HEK293 (cell line): ENCODE data around the gene KDM2B.

ENCODE experiments used
- CTCF ChIA-PET: fragments of 350-600 bp; formaldehyde crosslinking; extraction: SDS; loops from one replicate; lab custom pipeline; 2021; ENCODE audit warnings: antibody characterized with exemption; lab: Yijun Ruan, JAX
- POLR2A ChIA-PET: fragments of 300-600 bp; formaldehyde crosslinking; extraction: SDS; loops from one replicate; lab custom pipeline; 2020; ENCODE audit warnings: antibody characterized with exemption, inconsistent platforms; lab: Yijun Ruan, JAX
- H3K27ac ChIP-seq: fragments of 200-500 bp; sonication (Bioruptor generic); 2 replicates; pipeline ENCODE4 v1.5.1; 2014; ENCODE audit warnings: low read depth, low read length, control low read depth, inconsistent platforms; ENCODE audit errors: extremely low read depth
- H3K36me3 ChIP-seq, 2 experiments: fragments of 200-500 bp in 1 of 2; sonication (Bioruptor generic) in 1 of 2; 1 replicate in 1 of 2; 2 replicates in 1 of 2; pipeline ENCODE4 v1.5.1; 2014 to 2017; ENCODE audit warnings: inconsistent platforms in 2 of 2, low read length in 2 of 2; ENCODE audit not compliant: control insufficient read depth in 2 of 2, insufficient read depth in 1 of 2
- H3K4me1 ChIP-seq: fragments of 200-500 bp; sonication (Bioruptor generic); 2 replicates; pipeline ENCODE4 v1.5.1; 2014; ENCODE audit warnings: mild to moderate bottlenecking, low read length, inconsistent platforms; ENCODE audit not compliant: control insufficient read depth, insufficient read depth
- H3K4me3 ChIP-seq: 2 replicates; pipeline ENCODE4 v1.5.1; 2011; ENCODE audit warnings: low read depth, mild to moderate bottlenecking, control low read depth, low read length, moderate library complexity
- H3K9me3 ChIP-seq: fragments of 200-500 bp; sonication (Bioruptor generic); 2 replicates; pipeline ENCODE4 v1.5.1; 2014; ENCODE audit warnings: low read depth, low read length, inconsistent platforms; ENCODE audit not compliant: control insufficient read depth, insufficient read depth
- GLI4 ChIP-seq: fragments of 450-650 bp; formaldehyde crosslinking; IDR thresholded peaks from 2 replicates; pipeline ENCODE4 v1.5.1; 2016; ENCODE audit warnings: missing biosample characterization, missing genetic modification characterization
- KLF7 ChIP-seq: fragments of 450-650 bp; formaldehyde crosslinking; IDR thresholded peaks from 2 replicates; pipeline ENCODE4 v1.5.1; 2016; ENCODE audit warnings: missing biosample characterization, missing genetic modification characterization, borderline replicate concordance
- MZF1 ChIP-seq: fragments of 450-650 bp; formaldehyde crosslinking; IDR thresholded peaks from 2 replicates; pipeline ENCODE4 v1.5.1; 2017; ENCODE audit warnings: missing biosample characterization, missing genetic modification characterization, borderline replicate concordance
- OSR2 ChIP-seq: fragments of 450-650 bp; formaldehyde crosslinking; IDR thresholded peaks from 2 replicates; pipeline ENCODE4 v1.5.1; 2016; ENCODE audit warnings: missing biosample characterization, missing genetic modification characterization
- PRDM6 ChIP-seq: fragments of 450-650 bp; formaldehyde crosslinking; IDR thresholded peaks from 2 replicates; pipeline ENCODE4 v1.5.1; 2017; ENCODE audit warnings: missing biosample characterization, missing genetic modification characterization
- REPIN1 ChIP-seq: fragments of 450-650 bp; formaldehyde crosslinking; IDR thresholded peaks from 2 replicates; pipeline ENCODE4 v1.5.1; 2017; ENCODE audit warnings: missing biosample characterization, missing genetic modification characterization, low read depth
- SCRT2 ChIP-seq: fragments of 450-650 bp; formaldehyde crosslinking; IDR thresholded peaks from 2 replicates; pipeline ENCODE4 v1.5.1; 2016; ENCODE audit warnings: missing biosample characterization, missing genetic modification characterization
- ZBTB49 ChIP-seq: fragments of 450-650 bp; formaldehyde crosslinking; IDR thresholded peaks from 2 replicates; pipeline ENCODE4 v1.5.1; 2016; ENCODE audit warnings: missing biosample characterization, missing genetic modification characterization, low read depth
- ZNF112 ChIP-seq: fragments of 450-650 bp; formaldehyde crosslinking; IDR thresholded peaks from 2 replicates; pipeline ENCODE4 v1.5.0; 2017; ENCODE audit warnings: missing biosample characterization, missing genetic modification characterization
- ZNF174 ChIP-seq: fragments of 450-650 bp; formaldehyde crosslinking; IDR thresholded peaks from 2 replicates; pipeline ENCODE4 v1.5.0; 2017; ENCODE audit warnings: missing biosample characterization, mild to moderate bottlenecking, missing genetic modification characterization
- ZNF175 ChIP-seq: fragments of 450-650 bp; formaldehyde crosslinking; IDR thresholded peaks from 2 replicates; pipeline ENCODE4 v1.5.1; 2016; ENCODE audit warnings: missing biosample characterization, missing genetic modification characterization
- ZNF248 ChIP-seq: fragments of 450-650 bp; formaldehyde crosslinking; IDR thresholded peaks from 2 replicates; pipeline ENCODE4 v1.5.1; 2017; ENCODE audit warnings: missing biosample characterization, missing genetic modification characterization
- ZNF266 ChIP-seq: fragments of 450-650 bp; formaldehyde crosslinking; IDR thresholded peaks from 2 replicates; pipeline ENCODE4 v1.5.1; 2016; ENCODE audit warnings: missing biosample characterization, missing genetic modification characterization, low read depth
- ZNF362 ChIP-seq: fragments of 450-650 bp; formaldehyde crosslinking; IDR thresholded peaks from 2 replicates; pipeline ENCODE4 v1.5.1; 2016; ENCODE audit warnings: missing biosample characterization, missing genetic modification characterization
- ZNF510 ChIP-seq: fragments of 450-650 bp; formaldehyde crosslinking; IDR thresholded peaks from 2 replicates; pipeline ENCODE4 v1.5.1; 2018; ENCODE audit warnings: mild to moderate bottlenecking, missing genetic modification characterization, missing biosample characterization; ENCODE audit not compliant: insufficient replicate concordance
- ZNF514 ChIP-seq: fragments of 450-650 bp; formaldehyde crosslinking; IDR thresholded peaks from 2 replicates; pipeline ENCODE4 v1.5.1; 2016; ENCODE audit warnings: missing biosample characterization, missing genetic modification characterization
- ZNF521 ChIP-seq: fragments of 450-650 bp; formaldehyde crosslinking; IDR thresholded peaks from 2 replicates; pipeline ENCODE4 v1.5.1; 2017; ENCODE audit warnings: missing biosample characterization, mild to moderate bottlenecking, missing genetic modification characterization
- ZNF701 ChIP-seq: fragments of 450-650 bp; formaldehyde crosslinking; IDR thresholded peaks from 2 replicates; pipeline ENCODE4 v1.5.1; 2016; ENCODE audit warnings: missing biosample characterization, missing genetic modification characterization
- ZNF776 ChIP-seq: fragments of 450-650 bp; formaldehyde crosslinking; IDR thresholded peaks from 2 replicates; pipeline ENCODE4 v1.5.0; 2017; ENCODE audit warnings: missing biosample characterization, missing genetic modification characterization, borderline replicate concordance
- TF ChIP-seq, protein P1 (sequence below): fragments of 450-650 bp; formaldehyde crosslinking; IDR thresholded peaks from 2 replicates; pipeline ENCODE4 v1.5.1; 2016; ENCODE audit warnings: missing biosample characterization, missing genetic modification characterization
- TF ChIP-seq, protein P2 (sequence below): fragments of 450-650 bp; formaldehyde crosslinking; IDR thresholded peaks from 2 replicates; pipeline ENCODE4 v1.5.1; 2016; ENCODE audit warnings: missing biosample characterization, missing genetic modification characterization, low read depth

Gene KDM2B

GRCh38 chr12:121398355-121398754 lies 182.5 kb downstream of the KDM2B start (continued):
- TF ChIP-seq ZNF510 (tag by site-specific recombination) (no peak), ZNF266 (tag by site-specific recombination) (no peak), GLI4 (tag by site-specific recombination) (no peak)
- TF ChIP-seq, protein P1, sequence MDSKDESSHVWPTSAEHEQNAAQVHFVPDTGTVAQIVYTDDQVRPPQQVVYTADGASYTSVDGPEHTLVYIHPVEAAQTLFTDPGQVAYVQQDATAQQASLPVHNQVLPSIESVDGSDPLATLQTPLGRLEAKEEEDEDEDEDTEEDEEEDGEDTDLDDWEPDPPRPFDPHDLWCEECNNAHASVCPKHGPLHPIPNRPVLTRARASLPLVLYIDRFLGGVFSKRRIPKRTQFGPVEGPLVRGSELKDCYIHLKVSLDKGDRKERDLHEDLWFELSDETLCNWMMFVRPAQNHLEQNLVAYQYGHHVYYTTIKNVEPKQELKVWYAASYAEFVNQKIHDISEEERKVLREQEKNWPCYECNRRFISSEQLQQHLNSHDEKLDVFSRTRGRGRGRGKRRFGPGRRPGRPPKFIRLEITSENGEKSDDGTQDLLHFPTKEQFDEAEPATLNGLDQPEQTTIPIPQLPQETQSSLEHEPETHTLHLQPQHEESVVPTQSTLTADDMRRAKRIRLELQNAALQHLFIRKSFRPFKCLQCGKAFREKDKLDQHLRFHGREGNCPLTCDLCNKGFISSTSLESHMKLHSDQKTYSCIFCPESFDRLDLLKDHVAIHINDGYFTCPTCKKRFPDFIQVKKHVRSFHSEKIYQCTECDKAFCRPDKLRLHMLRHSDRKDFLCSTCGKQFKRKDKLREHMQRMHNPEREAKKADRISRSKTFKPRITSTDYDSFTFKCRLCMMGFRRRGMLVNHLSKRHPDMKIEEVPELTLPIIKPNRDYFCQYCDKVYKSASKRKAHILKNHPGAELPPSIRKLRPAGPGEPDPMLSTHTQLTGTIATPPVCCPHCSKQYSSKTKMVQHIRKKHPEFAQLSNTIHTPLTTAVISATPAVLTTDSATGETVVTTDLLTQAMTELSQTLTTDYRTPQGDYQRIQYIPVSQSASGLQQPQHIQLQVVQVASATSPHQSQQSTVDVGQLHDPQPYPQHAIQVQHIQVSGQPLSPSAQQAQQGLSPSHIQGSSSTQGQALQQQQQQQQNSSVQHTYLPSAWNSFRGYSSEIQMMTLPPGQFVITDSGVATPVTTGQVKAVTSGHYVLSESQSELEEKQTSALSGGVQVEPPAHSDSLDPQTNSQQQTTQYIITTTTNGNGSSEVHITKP (tag by site-specific recombination): no peak

GRCh38 chr12:121397521-121397920 lies 183.3 kb downstream of the KDM2B start:
- no peak overlapping the region for H3K27ac ChIP-seq
- H3K4me1 ChIP-seq: peaks cover 12% of the 10 kb centered on the region
- TF ChIP-seq SCRT2 (tag by site-specific recombination) (no peak), ZNF521 (tag by site-specific recombination) (no peak), REPIN1 (tag by site-specific recombination) (no peak), ZNF362 (0 out of 2 replicates have a peak, but pooled peaks have one; percentile 47), KLF7 (tag by site-specific recombination) (no peak), ZNF175 (no peak)
- H3K36me3 ChIP-seq: peaks cover under 1 to 7% of the 10 kb centered on the region in 2 experiments; a peak in 2 of 3 replicates
- CTCF ChIA-PET: interaction anchor here (1.6 kb wide), 1 partner anchor 14 kb away, joined by 4 read pairs; no protein-coding TSS in a partner anchor
- no peak overlapping the region for H3K4me3 ChIP-seq
- POLR2A ChIA-PET: interaction anchor here (0.7 kb wide), 2 partner anchors 29 to 46 kb away, joined by 4 read pairs; no protein-coding TSS in a partner anchor
- H3K9me3 ChIP-seq: no peaks in the 10 kb centered on the region

- H3K9me3 ChIP-seq: no peaks in the 10 kb centered on the region
- TF ChIP-seq ZNF248 (tag by site-specific recombination): no peak
- no peak for TF ChIP-seq ZNF514 (tag by site-specific recombination)
- TF ChIP-seq ZNF112 (tag by site-specific recombination): no peak
- TF ChIP-seq ZNF776 (tag by site-specific recombination): no peak
- TF ChIP-seq ZNF174 (tag by site-specific recombination): no peak
- no peak for TF ChIP-seq OSR2
- TF ChIP-seq PRDM6 (tag by site-specific recombination): no peak
- no peak for TF ChIP-seq MZF1
- TF ChIP-seq, protein P2, sequence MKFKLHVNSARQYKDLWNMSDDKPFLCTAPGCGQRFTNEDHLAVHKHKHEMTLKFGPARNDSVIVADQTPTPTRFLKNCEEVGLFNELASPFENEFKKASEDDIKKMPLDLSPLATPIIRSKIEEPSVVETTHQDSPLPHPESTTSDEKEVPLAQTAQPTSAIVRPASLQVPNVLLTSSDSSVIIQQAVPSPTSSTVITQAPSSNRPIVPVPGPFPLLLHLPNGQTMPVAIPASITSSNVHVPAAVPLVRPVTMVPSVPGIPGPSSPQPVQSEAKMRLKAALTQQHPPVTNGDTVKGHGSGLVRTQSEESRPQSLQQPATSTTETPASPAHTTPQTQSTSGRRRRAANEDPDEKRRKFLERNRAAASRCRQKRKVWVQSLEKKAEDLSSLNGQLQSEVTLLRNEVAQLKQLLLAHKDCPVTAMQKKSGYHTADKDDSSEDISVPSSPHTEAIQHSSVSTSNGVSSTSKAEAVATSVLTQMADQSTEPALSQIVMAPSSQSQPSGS (tag by site-specific recombination): no peak
- no peak for TF ChIP-seq ZNF362
- TF ChIP-seq ZBTB49 (tag by site-specific recombination): no peak
- TF ChIP-seq ZNF701 (tag by site-specific recombination): no peak
- TF ChIP-seq, all 188 proteins: peak for 0
- Histone ChIP-seq H3K36me3 (no peaks in the 10 kb centered on the region), H3K4me3 (no peak overlapping the region), H3K4me1 (no peaks in the 10 kb centered on the region), H3K27ac (no peak overlapping the region)
- ChIA-PET POLR2A (no interaction called here), CTCF (no interaction called here)
Observed at GRCh38 chr12:121392325-121392716, 188.5 kb downstream of the KDM2B start.
